ENCODE data around the gene FAM120A. TPM values are rescaled to one million over a fixed set of nuclear protein-coding genes. Genes with fewer than 3 reads are reported as not detected.

FAM120A gene
- total and polyA plus RNA-seq, 2 of the 13 experiments (the other 11 are each of a cell fraction or from before 2014, with no cell fraction given): 41.3 to 44.4 TPM

- no peak for TF ChIP-seq LBX2 (CRISPR knock-in tag; IDR thresholded peaks at IDR 0.05; ENCODE audit: borderline replicate concordance)
- TF ChIP-seq ZNF557 (CRISPR knock-in tag; IDR thresholded peaks at IDR 0.05): no peak
- no peak for TF ChIP-seq ZNF724P (CRISPR knock-in tag; IDR thresholded peaks at IDR 0.05; ENCODE audit: borderline replicate concordance)
- TF ChIP-seq JUN (CRISPR knock-in tag; IDR thresholded peaks at IDR 0.05): no peak
- peak; percentile 30; the same call in 1 of the 2 replicates for TF ChIP-seq CEBPG (CRISPR knock-in tag; IDR thresholded peaks at IDR 0.05)
- no peak for TF ChIP-seq HIVEP1 (CRISPR knock-in tag; IDR thresholded peaks at IDR 0.05)
- TF ChIP-seq ZNF720 (CRISPR knock-in tag; IDR thresholded peaks at IDR 0.05): no peak
- no peak for TF ChIP-seq ZSCAN20 (CRISPR knock-in tag; IDR thresholded peaks at IDR 0.05; ENCODE audit: borderline replicate concordance)
- no peak for TF ChIP-seq ZNF780A (CRISPR knock-in tag; IDR thresholded peaks at IDR 0.05)
- TF ChIP-seq FOXA3 (CRISPR knock-in tag; IDR thresholded peaks at IDR 0.05): peak; percentile 68
- TF ChIP-seq JUNB (CRISPR knock-in tag; IDR thresholded peaks at IDR 0.05; ENCODE audit: borderline replicate concordance): no peak
- TF ChIP-seq ZNF354B (CRISPR knock-in tag; IDR thresholded peaks at IDR 0.05): no peak
- no peak for TF ChIP-seq NR1H2 (CRISPR knock-in tag; IDR thresholded peaks at IDR 0.05; ENCODE audit: borderline replicate concordance, low read depth)
- TF ChIP-seq PREB (CRISPR knock-in tag; IDR thresholded peaks at IDR 0.05): no peak
- no peak for TF ChIP-seq ZMAT3 (CRISPR knock-in tag; conservative IDR thresholded peaks at IDR 0.05)
- no peak for TF ChIP-seq HBP1 (CRISPR knock-in tag; IDR thresholded peaks at IDR 0.05; ENCODE audit: low read depth)
- TF ChIP-seq ZXDC (CRISPR knock-in tag; IDR thresholded peaks at IDR 0.05): no peak
- no peak for TF ChIP-seq CREBL2 (CRISPR knock-in tag; IDR thresholded peaks at IDR 0.05; ENCODE audit: borderline replicate concordance)
- no peak for TF ChIP-seq CCAR2 (optimal IDR thresholded peaks at IDR 0.05; ENCODE audit: low read depth, low read length)
- peak; percentile 25; the same call in 1 of the 2 replicates for TF ChIP-seq NCOA2 (CRISPR knock-in tag; IDR thresholded peaks at IDR 0.05)
- no peak for TF ChIP-seq THAP7 (CRISPR knock-in tag; IDR thresholded peaks at IDR 0.05)
- no peak for TF ChIP-seq ZNF747 (CRISPR knock-in tag; IDR thresholded peaks at IDR 0.05; ENCODE audit: borderline replicate concordance)
- no peak for TF ChIP-seq CENPX (CRISPR knock-in tag; IDR thresholded peaks at IDR 0.05)
Measured at GRCh38 chr9:93589688-93590087, 138.2 kb downstream of the FAM120A start (continued).

Measured in HepG2 (cell line).